HG02623 (cell line): ENCODE data around the gene SLC15A2.
"Not testable (repeated sequence)": the region's sequence is repeated elsewhere in the genome, so short reads cannot be mapped to it uniquely, and the experiment has no call there.

ENCODE experiments used
- ATAC-seq: cut with Tn5 transposase; IDR thresholded peaks from one replicate; pipeline ENCODE4 v1.9.1; 2021; ENCODE audit warnings: moderate library complexity; ENCODE audit not compliant: unreplicated experiment

Gene SLC15A2

GRCh38 chr3:121918779-121919483 lies 24.7 kb downstream of the SLC15A2 start:
- no peak for ATAC-seq

- ATAC-seq = no peak
Measured at GRCh38 chr3:121924734-121925133, 30.5 kb downstream of the SLC15A2 start.

- no peak for ATAC-seq
Measured at GRCh38 chr3:121926380-121926779, 32.2 kb downstream of the SLC15A2 start.

GRCh38 chr3:121938141-121938855 lies 44.1 kb downstream of the SLC15A2 start:
- ATAC-seq = not testable (repeated sequence)

- ATAC-seq = no peak
Measured at GRCh38 chr3:121941592-121941991, 47.4 kb downstream of the SLC15A2 start.

- ATAC-seq = no peak
Measured at GRCh38 chr3:121942116-121942786, 48.0 kb downstream of the SLC15A2 start.

- ATAC-seq = no peak
Measured at GRCh38 chr3:121943431-121943830, 49.2 kb downstream of the SLC15A2 start.

- no peak for ATAC-seq
Measured at GRCh38 chr3:121948641-121949040, 54.4 kb downstream of the SLC15A2 start.

GRCh38 chr3:121951291-121951919 lies 57.2 kb downstream of the SLC15A2 start:
- ATAC-seq = no peak

GRCh38 chr3:121956363-121956762 lies 62.2 kb downstream of the SLC15A2 start:
- no peak for ATAC-seq

- ATAC-seq = no peak
Measured at GRCh38 chr3:121957674-121958415, 63.6 kb downstream of the SLC15A2 start.

- ATAC-seq = no peak
Measured at GRCh38 chr3:121958801-121959200, 64.6 kb downstream of the SLC15A2 start.

GRCh38 chr3:121961283-121961682 lies 67.1 kb downstream of the SLC15A2 start:
- no peak for ATAC-seq

- no peak for ATAC-seq
Measured at GRCh38 chr3:121962443-121962842, 68.2 kb downstream of the SLC15A2 start.

GRCh38 chr3:121963608-121964007 lies 69.4 kb downstream of the SLC15A2 start:
- ATAC-seq = no peak

- ATAC-seq = no peak
Measured at GRCh38 chr3:121969631-121970030, 75.4 kb downstream of the SLC15A2 start.

GRCh38 chr3:121970047-121970446 lies 75.8 kb downstream of the SLC15A2 start:
- ATAC-seq = no peak

GRCh38 chr3:121974601-121975111 lies 80.5 kb downstream of the SLC15A2 start:
- no peak for ATAC-seq

GRCh38 chr3:121975702-121976302 lies 81.6 kb downstream of the SLC15A2 start:
- ATAC-seq = no peak

- ATAC-seq = no peak
Measured at GRCh38 chr3:121976727-121977126, 82.5 kb downstream of the SLC15A2 start.
